ENCODE measurements around the gene CCL18.
"Not testable (repeated sequence)": the region's sequence is repeated elsewhere in the genome, so short reads cannot be mapped to it uniquely, and the experiment has no call there.

CCL18 gene

DNA sequence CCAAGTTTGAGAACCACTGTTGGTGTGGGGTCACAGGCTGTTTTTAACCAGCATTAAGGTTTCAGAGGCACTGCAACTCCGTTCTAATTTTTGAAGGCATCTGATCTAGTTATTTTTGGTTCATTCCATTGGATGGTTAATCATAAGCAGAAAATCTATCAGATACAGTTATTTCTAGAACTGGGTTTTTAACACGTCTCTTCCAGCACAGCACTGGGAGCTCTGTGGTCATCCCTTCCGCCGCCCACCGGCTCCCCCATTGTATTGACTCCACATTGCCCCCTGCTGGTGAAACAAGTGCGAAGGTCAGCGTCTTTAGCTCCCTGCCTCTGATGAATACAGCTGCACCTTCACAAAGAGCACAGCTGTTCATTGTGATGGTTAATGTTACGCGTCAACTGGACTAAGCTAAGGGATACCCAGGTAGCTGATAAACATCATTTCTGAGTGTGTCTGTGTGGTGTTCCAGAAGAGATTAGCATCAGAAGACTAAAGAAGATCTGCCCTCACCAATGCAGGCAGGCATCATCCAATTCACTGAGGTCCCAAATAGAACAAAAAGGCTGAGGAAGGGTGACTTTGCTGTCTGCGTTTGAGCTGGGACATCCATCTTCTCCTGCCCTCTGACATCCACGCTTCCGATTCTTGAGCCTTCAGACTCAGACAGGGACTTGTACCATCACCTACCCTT, 8.5 kb downstream of the CCL18 start:
- DNase-seq = peak; percentile 90

DNA sequence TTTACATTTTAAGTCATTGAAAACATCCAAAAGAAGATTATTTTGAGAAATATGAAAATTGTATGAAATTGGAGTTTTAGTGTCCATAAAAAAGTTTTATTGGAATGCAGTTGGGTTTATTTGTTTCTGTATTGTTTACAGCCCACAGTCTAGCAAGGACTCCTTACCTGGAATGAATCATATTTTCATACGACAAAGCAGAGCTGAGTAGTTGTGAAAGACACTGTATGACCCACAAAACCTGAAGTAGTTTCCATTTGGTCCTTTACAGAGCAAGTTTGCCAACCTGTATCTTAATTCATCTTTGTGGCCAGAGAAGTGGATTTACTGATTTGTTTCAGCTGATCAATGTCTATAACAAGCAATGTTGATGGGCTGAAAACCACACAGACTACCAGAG, 10.3 kb downstream of the CCL18 start:
- no peak for DNase-seq

DNA sequence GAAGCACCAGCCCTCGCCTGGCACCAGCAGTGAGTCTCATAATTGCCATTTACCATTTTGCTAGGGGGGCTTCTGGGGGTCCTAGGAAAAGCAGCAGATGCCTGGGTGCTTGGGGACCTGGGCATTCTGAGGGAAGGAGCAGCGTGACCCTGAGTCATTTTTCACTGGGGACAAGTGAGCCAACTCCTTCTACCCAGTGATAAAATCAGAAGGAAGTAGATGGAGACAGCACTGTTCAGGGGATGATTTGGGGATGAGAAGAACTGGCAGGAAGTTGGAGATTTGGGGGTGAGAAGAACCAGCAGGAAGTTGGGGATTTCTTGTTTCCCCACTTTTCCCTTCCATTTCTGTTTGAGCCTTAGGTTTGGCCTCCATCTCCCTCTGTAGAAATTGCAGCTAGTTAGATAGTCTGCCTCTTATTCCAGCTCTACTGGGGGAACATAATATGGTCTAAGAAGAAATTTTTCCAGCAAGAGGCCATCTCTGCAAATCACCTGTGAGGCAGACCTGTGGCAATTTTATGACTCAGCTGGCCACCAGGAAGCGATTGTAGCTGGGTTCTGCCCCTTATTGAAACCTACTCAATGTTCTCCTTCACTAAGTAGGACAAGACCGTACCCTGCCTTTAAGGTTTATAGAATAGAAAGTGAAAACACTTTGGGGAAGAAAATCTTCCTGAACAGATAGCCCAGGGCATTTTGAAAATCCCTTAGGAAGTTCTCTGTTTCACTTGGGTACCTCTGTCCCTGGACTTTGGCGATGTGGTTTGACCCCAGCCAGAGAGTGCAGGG, 17.8 kb downstream of the CCL18 start:
- DNase-seq = not testable (repeated sequence)

DNA sequence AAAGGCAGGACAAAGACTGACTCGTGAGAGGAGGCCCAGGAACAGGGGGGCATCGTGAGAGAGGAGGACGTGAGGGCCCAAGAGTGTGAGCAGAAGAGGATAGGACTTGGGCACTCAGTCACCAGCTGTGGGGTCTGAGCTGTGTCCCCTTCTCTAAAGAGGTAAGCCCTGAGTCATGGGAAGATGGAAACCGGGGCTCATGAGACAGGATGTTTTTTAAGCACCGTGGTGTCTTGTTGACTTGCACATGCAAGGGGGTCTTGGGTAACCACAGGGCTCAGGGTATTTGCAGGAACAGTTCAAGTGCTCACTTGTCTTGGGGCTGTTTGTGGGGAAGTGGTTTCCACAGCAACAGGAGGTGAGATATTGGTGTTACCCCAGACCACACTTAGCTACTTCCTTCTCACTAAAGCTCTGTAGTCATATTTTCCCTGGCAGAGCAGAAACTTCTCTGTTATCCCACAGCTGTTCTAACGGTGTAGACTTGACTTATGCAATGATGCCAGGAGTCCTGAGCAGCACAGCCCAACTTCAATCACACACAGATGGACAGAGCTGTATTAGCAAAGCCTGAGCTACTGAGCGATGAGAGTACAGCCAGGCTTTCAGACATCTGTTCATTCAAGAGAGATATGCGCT, 18.5 kb downstream of the CCL18 start:
- peak; percentile 76 for DNase-seq

DNA sequence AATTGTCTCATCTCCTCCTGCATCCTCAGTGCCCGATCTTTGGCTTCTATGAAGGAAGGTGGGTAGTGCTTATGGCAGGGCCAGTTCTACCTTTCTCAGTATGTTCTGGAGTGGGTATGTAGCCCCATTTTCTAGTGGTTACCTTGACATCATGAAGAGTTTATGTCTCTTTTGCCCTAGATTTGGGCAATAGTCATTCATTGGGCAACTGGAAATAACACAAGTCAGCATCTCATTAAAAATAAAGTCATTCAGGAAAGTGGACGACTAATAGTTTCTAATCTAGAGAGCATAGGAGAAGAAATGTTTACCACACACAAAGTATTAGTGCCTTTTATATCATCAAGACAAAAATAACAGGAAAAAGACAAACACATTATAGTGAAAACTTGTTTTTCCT, 19.6 kb downstream of the CCL18 start:
- DNase-seq = not testable (repeated sequence)

DNA sequence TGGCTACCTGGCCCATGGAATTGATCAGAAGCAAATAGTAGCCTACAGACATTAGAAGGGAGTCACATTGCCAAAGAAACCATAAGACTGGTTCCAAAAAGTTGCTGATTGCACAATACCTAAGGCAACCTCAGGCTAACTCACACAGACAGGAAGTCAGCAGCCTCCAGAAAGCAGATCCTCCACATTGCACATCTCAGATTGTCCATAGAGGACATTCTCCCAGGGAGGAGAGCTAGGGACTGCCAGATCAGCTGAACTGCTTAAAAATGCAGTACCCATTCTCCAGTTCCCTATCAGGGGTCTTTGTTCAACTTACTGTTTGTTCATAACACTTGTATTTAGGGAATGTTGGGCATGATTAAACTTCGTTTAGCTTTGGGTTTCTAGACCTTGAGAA, 21.7 kb downstream of the CCL18 start:
- no peak for DNase-seq

DNA sequence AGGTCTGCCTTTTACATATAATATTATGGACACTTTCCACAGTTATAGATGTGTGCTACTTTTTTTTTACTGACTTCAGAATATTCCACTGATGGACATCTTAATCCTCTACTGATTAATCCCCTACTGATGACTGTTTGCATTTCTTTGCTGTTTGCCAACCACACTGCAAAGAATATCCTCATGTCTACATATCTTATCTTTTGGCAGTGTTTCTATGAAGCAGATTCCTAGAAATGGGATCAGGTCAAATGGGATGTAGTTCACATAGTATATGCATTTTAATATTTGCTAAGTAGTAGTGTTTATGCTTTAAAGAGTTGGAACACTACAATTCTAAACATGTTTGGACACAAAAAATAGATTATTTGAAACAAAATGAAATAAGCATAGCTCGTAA, 22.7 kb downstream of the CCL18 start:
- DNase-seq = no peak

DNA sequence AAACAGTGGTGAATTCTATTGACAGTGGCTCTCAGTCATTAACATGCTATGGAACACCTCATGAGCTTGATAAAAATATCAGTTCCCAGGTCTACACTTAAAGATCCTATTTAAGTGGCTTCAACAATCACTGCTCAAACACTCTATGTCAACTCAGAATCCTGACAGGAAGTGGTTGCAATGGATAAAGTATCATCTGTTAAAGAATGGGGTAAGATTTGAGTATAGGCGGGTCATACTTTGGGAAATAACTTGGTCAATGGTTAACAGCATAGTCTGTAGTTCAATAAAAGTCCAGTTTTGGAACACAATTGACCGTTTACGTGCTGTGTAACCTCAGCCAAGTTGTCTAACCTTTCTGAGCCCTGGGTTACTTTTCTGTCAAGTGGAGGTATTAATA, 23.4 kb downstream of the CCL18 start:
- not testable (repeated sequence) for DNase-seq

DNA sequence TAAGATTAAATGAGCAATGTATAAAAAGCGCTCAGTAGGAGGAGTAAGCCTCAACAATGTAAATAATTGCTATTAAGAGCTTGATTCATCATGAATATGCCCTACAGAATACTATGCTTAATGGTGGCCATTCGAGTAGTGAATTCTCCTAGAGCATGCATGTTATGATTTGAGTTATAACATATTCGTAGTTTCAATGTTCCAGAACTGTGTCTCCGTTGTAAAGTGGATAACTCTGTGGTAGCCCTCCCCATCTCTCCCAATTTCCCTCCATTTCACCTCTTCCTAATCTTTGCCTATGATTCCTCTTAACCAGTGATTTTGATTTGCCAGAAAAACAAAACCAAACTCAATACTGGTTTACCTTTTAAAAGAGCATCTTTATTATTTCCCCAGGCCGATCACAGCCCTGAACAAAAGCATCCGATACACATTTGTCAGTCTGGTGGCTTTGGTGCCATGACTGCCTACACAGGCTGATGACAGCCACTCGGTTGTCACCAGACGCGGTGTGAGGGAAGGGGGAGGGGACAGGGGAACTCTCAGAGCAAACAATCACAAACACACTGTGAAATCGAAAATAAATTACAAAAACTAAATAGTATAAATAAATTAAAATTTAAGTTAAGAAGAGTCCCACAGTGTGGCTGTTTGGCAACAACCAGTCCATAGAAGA, 24.0 kb downstream of the CCL18 start:
- DNase-seq = not testable (repeated sequence)

DNA sequence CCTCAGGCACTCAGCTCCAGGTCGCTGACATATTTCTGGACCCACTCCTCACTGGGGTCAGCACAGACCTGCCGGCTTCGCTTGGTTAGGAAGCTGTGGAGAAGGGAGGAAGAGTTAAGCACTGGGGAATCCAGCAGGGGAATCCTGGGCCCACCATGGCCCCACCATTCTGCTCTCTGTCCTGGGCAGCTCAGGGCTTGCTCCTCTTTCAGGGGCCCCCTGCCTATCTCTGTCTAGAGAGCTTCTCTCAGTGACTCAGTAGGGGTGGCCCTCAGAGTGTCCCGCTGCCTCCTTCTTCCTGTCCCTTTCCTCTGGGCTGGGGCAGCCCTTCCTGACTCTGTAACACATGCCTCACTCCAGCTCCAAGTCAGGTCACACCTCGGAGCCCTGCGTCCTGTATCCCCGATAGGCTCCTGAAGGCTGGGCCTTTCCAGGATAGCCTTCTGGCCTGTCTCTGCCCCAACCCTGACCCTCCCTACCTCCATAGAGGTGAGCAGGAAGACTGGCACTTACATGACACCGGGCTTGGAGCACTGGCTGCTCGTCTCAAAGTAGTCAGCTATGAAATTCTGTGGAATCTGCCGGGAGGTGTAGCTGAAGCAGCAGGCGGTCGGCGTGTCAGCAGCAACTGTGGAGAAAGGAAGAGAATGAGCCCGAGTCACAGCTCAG, 24.7 kb downstream of the CCL18 start:
- no peak for DNase-seq

DNA sequence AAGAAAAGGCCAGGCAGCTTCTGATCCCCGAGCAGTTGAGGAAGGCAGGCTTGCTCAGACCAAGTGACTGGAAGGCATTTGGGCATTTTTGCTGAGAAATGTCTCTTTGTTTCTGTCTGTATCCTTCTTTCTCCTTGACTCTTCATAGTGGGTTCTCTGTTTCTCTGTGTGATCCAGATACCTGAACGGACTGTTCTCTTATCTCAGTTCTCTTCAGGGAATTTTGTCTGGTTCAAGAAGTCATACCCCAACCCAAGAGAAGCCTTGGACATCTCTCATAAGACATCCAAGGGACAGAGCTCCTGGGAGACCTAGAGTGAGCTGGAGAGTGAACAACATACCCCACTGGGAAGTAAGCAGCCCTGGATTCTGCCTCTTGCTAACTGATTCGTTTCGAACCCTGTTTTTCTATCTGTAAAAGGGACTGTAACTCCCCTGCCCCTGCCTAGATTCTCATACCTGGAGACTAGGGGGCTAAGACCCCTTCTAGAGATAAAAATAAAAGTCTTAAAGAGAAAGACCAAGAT, 25.3 kb downstream of the CCL18 start:
- no peak for DNase-seq

DNA sequence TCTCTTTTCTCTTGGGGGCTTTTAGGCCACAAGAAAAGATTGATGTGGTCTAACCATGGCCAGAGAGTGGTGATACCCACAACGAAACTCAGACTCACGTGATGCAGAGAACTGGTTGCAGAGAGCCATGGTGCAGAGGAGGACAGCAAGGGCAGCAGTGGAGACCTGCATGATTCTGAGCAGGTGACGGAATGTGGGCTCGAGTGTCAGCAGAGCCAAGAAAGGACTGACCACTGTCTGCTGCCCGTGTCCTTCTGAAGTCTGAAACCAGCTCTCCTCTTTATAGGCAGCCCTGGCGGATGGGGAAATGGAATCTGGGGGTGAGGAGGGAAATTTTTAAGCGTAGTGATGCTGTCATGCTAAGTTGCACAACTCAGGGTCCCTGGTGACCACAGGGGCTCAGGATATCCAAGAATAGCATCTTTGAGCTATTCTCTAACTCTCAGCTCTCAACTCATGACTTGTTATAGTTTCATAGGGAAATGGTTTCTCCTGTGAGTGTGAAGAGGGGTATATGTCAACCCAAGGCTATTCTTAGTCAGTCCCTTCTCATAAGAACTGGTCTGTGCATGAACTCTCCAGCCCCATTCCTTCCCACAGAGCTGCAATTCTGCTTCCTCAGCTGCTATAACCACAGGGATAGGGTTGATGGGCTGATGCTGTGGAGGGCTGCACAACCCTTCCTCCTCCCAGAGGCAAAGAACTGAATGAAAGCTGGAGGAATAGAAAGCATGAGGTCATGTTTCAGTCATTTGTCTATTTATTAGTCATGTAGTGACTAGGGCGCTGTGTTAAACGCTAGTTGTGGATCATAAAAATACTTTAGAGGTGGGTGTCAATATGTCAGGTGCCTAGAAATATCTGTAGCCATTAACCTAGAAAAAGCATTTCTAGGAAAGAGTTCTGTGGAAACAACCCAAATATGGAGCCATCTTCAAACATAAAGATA, 26.1 kb downstream of the CCL18 start, which contains the start of gene CCL3:
Gene CCL3, minus strand, starts transcription at position 256 of the 949 bp plus-strand sequence. Its CDS starts 85 bp downstream, at position 171.
- DNase-seq = peak; percentile 80

DNA sequence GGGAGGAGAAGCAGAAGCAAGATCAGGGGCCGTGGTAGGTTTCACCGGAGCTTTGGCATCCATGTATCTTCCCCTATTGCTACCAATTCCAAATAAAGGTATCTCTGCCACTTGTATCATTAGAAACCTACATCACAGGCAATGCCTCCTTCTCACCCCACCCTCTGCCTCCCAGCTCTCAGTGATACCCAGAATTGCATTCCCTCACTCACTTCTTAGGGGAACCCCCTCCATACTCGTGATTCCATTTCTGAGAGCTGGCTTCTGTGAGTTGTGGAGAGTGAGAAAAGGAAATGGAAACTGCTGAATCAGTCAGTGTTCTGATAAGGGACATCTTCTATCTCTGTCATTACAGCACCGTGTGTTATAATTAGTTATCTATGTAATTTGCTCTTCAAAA, 28.2 kb downstream of the CCL18 start:
- no peak for DNase-seq

DNA sequence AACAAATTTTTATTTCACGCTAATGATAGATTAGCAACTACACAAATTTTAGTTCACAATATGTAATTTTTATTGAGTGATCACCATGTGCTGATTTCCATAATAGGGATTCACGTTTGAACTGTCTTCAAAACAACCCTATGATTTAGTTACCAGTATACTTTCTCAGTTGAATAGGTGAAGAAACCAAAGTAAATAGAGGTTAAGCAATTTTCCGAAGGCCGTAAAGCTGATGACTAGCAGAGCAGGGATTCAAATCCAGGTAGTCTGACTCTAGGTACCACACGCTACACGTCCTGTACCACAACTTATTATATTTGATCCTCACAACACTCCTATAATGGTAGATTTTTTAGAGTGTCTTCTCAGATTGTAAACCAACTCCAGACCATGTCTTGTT, 28.6 kb downstream of the CCL18 start:
- not testable (repeated sequence) for DNase-seq

DNA sequence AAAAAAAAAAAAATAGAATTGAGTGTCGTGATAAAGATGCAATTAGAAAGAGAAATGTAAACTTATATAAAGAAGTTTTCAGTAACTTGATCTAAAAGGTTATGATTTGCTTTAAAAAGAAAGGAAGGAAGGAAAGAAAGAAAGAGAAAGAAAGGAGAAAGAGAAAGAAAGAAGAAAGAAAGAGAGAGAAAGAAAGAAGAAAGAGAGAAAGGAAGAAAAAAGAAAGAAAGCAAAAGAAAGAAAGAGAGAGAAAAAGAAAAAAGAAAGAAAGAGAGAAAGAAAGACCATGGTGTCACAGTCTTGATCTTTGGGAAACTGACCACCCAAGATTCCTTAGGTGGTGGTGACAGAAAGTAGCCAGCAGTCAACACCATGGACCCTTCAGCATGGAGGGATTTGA, 30.2 kb downstream of the CCL18 start:
- DNase-seq = no peak

DNA sequence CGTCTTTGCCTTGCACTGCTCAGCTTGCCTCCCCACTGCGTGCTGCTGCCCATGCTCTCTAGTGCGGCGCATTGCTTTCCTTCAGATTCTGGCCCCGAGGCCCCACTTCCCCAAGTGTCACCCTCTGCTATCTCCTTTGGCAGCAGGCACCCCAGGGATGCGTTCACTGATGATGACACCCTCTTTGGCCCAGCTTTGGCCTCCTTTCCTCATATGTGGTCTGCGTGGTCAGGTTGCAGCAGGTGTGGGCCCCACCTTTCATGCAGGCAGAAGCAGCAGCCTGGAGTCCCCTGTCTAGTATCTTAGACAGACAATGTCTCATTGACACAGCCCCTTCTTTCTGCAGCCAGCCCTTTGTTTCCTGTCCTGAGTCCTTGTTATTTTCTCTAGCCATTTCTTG, 30.7 kb downstream of the CCL18 start:
- no peak for DNase-seq

DNA sequence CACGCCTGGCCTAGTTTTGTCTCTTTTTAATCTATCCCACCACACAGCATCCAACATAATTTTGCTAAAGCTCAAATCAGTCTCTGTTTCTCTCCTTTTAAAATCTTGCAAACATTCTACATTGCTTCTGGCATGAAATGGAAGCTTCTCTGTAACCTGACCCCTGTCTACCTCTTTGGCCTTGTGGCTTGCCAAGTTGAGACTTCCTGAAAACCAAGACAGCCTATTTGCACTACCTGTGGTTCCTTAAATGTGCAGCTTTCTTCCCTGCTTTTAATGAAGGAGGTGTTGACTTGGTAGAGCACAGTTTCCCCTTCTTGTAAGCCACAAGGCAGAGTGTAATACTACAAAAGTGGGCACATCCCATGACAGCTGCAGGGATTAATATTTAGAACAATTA, 31.9 kb downstream of the CCL18 start:
- DNase-seq = no peak

DNA sequence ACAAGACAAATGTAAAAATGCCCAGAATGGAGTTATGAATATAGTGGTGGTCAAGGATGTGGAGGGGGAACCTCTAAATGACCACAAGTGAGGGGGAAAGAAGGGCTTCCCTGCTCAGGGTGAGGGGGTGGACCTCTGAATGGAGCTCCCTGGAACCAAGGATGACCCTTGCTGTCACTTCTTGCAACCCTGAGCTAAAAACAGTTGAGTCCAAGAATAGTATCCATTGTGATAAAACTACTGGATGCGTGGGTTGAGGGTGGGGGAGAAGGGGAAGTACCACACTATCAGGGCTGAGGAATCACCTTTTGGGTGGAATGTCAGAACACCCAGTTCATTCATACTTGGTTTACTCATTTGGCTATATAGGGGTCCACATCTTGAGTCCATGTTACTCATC, 34.9 kb downstream of the CCL18 start:
- not testable (repeated sequence) for DNase-seq

DNA sequence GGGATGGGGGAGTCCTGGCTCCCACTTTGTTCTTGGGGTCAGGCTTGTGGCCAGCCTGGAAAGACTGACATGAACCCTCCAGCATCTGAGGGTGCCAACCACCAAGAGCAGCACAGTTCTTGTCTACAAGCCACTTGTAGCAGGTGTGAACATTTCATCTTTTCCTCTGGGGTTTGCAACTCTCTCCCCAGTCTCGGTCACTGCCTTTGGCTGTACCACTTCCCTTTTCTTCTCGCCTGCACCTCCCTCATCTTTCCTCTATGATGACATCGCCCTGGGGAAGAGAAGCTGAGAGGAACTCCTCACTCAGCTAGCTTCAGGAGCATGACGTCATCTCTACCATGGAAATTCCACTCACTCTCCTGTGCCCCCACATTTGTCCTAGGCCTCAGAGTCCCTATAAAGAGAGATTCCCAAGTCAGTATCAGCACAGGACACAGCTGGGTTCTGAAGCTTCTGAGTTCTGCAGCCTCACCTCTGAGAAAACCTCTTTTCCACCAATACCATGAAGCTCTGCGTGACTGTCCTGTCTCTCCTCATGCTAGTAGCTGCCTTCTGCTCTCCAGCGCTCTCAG, 39.4 kb downstream of the CCL18 start, which contains the start of gene CCL4:
Gene CCL4, plus strand, starts transcription at position 427 of the 575 bp plus-strand sequence. Its CDS starts 79 bp downstream, at position 506.
- DNase-seq = peak; percentile 68

DNA sequence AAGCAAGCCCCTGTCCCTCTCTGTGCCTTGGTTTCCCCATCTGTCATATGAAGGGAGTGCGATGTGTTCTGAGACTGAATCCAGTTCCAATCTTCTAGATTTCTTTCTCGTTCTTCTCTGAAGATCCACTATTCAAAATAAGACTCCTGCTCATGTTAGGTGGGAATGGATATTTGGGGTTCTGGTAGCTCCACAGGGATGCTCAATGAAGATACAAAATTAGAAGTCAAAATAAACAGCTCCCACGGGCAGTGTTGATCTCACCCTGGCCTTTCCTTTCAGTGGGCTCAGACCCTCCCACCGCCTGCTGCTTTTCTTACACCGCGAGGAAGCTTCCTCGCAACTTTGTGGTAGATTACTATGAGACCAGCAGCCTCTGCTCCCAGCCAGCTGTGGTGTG, 40.2 kb downstream of the CCL18 start:
- not testable (repeated sequence) for DNase-seq

DNA sequence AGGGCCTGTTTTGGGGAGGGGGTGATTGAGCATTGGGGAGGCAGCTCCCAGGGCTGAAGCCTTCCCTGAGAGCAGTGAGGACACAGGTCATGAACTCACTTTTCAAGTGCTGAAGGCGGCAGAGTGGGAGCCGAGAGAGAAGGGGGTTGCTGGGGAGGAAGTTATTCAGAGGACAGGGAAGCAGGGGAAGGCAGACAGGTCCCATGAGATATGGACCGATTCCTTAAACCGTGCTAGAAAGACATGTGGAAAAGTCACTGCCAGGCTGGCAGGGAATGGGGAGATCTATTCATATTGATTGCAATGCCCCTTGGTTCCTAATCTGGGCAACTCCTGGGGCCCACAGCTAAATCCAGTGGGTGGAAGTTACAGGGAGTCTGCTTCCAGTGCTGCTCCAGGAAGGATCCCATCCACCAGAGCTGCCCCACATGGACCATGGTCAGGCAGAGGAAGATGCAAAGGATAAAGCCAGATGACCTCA, 40.7 kb downstream of the CCL18 start:
- no peak for DNase-seq

All from activated CD8-positive, alpha-beta memory T cell treated with anti-CD3 and anti-CD28 coated beads, Interleukin-2, amount 50 U/mL, for 48 hours (primary cell).